ENCODE data around the gene ZMYND8.
"Not testable (repeated sequence)": the region's sequence is repeated elsewhere in the genome, so short reads cannot be mapped to it uniquely, and the experiment has no call there.

The ZMYND8 gene

GRCh38 chr20:47356526-47357295, at the start of gene ZMYND8:
ZMYND8 (minus strand) TSS chr20:47356699; CDS start chr20:47356670, 29 bp downstream.
- DNase-seq (ENCODE audit: low read depth in 1 of 2, low spot score in 1 of 2), result peak; percentile 72 to 98
- in situ Hi-C loops (cut with HindIII; ENCODE audit: low pct_unique_long_range_greater_than_20kb, low sequenced_read_pairs), result no loop called here
- no peak for TF ChIP-seq JUND (IDR thresholded peaks at IDR 0.05; ENCODE audit: low read depth)

GRCh38 chr20:47405775-47406325, 49.4 kb upstream of the ZMYND8 start:
- in situ Hi-C loops (cut with HindIII; ENCODE audit: low pct_unique_long_range_greater_than_20kb, low sequenced_read_pairs), result no loop called here
- no peak for TF ChIP-seq JUND (IDR thresholded peaks at IDR 0.05; ENCODE audit: low read depth)
- no peak for DNase-seq (ENCODE audit: low read depth in 1 of 2, low spot score in 1 of 2)

DNA sequence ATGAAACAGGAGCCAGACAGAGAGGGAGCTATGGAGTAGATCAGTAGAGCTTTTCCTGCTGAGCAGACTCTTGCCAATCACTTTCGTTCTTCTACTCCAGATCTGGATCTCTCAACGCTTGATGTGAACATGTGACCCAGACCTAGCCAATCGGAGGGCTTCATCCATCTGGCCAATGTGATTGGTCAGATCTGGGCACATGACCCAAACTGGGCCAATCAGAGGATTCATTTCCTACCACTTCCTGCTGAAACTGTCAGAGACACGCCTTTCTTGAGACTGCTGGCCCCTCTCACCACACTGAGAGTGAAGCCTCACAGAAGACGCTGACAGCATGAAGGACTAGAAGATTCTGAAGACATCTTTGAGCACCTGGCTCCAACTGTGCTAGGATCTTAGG, 44.2 kb upstream of the ZMYND8 start:
- peak in 1 of 2 experiments; percentile 47 for DNase-seq (ENCODE audit: low read depth in 1 of 2, low spot score in 1 of 2)
- TF ChIP-seq JUND (IDR thresholded peaks at IDR 0.05; ENCODE audit: low read depth), result no peak
- in situ Hi-C loops (cut with HindIII; ENCODE audit: low pct_unique_long_range_greater_than_20kb, low sequenced_read_pairs), result no loop called here

DNA sequence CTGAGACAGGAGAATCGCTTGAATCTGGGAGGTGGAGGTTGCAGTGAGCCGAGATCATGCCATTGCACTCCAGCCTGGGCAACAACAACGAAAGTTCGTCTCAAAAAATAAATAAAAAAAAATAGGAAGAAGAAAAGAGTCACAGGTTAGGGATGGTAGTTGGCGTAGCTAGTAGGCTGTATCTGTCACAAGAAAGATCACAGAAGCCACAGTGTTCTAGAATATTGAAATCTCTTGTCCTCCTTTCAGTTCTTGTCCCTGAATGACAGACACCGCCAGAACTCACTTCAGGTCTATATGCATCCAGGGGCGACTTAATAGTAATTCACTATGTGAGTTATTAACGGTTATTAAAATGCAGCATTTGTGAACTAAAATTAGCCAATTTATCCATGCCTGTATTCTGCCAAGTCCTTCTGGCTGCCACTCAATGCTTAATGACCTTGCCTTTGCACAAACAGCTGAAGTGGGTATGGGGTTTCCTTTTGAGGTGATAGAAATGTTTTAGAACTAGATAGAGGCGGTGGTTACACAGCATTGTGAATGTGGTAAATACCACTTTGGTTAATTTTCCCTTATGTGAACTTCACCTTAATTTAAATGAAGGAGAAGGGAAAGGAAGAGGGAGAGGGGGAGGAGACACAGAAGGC, 41.3 kb upstream of the ZMYND8 start:
- in situ Hi-C loops (cut with HindIII; ENCODE audit: low pct_unique_long_range_greater_than_20kb, low sequenced_read_pairs), result no loop called here
- no peak for TF ChIP-seq JUND (IDR thresholded peaks at IDR 0.05; ENCODE audit: low read depth)
- DNase-seq (ENCODE audit: low read depth in 1 of 2, low spot score in 1 of 2), result no peak

GRCh38 chr20:47396762-47397476, 40.4 kb upstream of the ZMYND8 start:
- DNase-seq (ENCODE audit: low read depth in 1 of 2, low spot score in 1 of 2), result no peak
- TF ChIP-seq JUND (IDR thresholded peaks at IDR 0.05; ENCODE audit: low read depth), result no peak
- in situ Hi-C loops (cut with HindIII; ENCODE audit: low pct_unique_long_range_greater_than_20kb, low sequenced_read_pairs), result no loop called here

GRCh38 chr20:47393796-47394514, 37.5 kb upstream of the ZMYND8 start:
- in situ Hi-C loops (cut with HindIII; ENCODE audit: low pct_unique_long_range_greater_than_20kb, low sequenced_read_pairs); DNase-seq (ENCODE audit: low read depth in 1 of 2, low spot score in 1 of 2): not testable (repeated sequence)

DNA sequence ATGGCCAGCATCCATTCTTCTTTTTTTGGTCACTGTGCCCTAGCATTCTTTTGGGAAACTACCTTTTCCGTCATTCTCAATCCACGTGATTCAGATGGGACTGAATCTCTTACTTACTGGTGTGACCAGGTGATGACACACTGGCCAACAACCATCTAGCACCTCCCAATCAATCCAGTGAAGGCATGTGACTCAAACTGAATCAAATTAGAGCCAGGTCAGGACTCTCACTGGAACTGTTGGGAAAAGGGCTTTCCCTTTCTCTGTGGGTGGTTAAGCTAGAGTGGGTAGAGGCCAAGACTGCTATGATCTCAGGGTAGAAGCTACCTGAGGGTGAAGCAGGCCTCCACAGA, 36.2 kb upstream of the ZMYND8 start:
- no peak for DNase-seq (ENCODE audit: low read depth in 1 of 2, low spot score in 1 of 2)
- TF ChIP-seq JUND (IDR thresholded peaks at IDR 0.05; ENCODE audit: low read depth), result no peak

GRCh38 chr20:47392015-47392720, 35.7 kb upstream of the ZMYND8 start:
- DNase-seq (ENCODE audit: low read depth in 1 of 2, low spot score in 1 of 2), result peak in 1 of 2 experiments; percentile 87
- TF ChIP-seq JUND (IDR thresholded peaks at IDR 0.05; ENCODE audit: low read depth), result no peak
- in situ Hi-C loops (cut with HindIII; ENCODE audit: low pct_unique_long_range_greater_than_20kb, low sequenced_read_pairs), result no loop called here

More for the DNA sequence above, 36.2 kb upstream of the ZMYND8 start:
- in situ Hi-C loops (cut with HindIII; ENCODE audit: low pct_unique_long_range_greater_than_20kb, low sequenced_read_pairs), result no loop called here

DNA sequence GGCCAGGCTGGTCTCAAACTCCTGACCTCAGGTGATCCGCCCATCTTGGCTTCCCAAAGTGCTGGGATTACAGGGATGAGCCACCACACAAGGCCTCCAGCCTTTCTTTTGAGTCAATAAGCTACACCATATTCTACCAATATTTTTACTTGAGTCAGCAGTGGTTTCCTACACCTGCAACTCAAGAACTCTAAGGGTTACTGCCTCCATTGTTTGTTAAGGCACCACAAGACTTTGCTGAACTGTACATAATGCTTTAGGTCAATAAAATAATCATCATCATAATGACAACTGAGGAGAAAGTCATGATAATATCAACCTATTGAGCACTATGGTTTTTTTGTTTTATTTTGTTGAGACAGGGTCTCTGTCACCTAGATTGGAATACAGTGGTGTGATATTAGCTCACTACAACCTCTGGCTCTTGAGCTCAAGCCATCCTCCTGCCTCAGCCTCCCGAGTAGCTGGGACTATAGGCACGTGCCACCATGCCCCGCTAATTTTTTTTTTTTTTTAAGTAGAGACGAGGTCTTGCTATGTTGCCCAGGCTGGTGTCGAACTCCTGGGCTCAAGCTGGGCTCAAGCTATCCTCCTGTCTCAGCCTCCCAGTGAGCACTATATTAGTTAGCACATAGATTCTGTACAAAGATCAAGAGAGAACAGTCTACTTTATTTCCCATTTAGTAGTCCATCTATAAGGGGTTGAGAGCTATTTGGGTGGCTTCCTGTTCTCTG, 34.9 kb upstream of the ZMYND8 start:
- no peak for DNase-seq (ENCODE audit: low read depth in 1 of 2, low spot score in 1 of 2)
- no peak for TF ChIP-seq JUND (IDR thresholded peaks at IDR 0.05; ENCODE audit: low read depth)
- in situ Hi-C loops (cut with HindIII; ENCODE audit: low pct_unique_long_range_greater_than_20kb, low sequenced_read_pairs), result no loop called here

DNA sequence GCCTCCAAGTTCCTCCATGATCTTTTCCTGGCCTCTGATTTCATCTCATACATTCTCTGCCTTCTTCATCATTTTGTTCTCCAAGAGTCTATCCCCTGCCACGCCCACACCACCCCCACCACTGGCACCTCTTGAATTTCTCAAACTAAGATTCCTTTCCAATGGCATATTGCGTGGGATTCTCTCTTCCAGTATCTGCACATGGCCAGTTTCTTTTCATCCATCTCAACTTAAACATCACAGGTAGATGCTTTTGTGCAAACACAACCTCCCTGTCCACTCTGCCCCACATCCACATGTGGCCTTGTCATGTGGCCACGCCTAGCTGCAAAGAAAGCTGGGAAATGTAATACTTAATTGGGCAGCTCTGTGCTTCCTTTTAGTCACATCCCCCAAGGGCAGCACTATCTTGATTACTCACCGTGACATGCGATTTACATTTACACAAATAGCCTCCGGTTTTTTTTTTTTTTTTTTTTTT, 33.4 kb upstream of the ZMYND8 start:
- DNase-seq (ENCODE audit: low read depth in 1 of 2, low spot score in 1 of 2), result peak in 1 of 2 experiments; percentile 65
- TF ChIP-seq JUND (IDR thresholded peaks at IDR 0.05; ENCODE audit: low read depth), result no peak
- in situ Hi-C loops (cut with HindIII; ENCODE audit: low pct_unique_long_range_greater_than_20kb, low sequenced_read_pairs), result no loop called here

DNA sequence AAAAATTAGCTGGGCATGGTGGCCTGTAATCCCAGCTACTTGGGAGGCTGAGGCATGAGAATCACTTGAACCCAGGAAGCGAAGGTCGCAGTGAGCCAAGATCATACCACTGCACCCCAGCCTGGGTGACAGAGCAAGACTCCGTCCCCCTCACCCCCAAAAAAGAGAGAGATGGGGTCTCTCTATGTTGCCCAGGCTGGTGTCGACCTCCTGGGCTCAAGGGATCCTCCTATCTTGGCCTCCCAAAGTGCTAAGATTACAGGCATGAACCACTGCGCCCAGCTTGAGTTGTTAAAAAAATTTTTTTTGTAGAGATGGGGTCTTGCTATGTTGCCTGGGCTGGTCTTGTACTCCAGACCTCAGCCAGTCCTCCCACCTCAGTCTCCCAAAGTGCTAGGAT, 29.5 kb upstream of the ZMYND8 start:
- in situ Hi-C loops (cut with HindIII; ENCODE audit: low pct_unique_long_range_greater_than_20kb, low sequenced_read_pairs), result not testable (repeated sequence)

More for the DNA sequence above, 29.5 kb upstream of the ZMYND8 start:
- DNase-seq (ENCODE audit: low read depth in 1 of 2, low spot score in 1 of 2), result not testable (repeated sequence)
